WI38 (cell line): Measurements from ENCODE around the gene SZRD1.
A peak's percentile ranks its signal among the peaks of the same experiment; 100 is the strongest.

Experiments used
- H3K4me3 ChIP-seq: 2 replicates; pipeline ENCODE4 v1.5.1; 2011; ENCODE audit warnings: low read depth, mild to moderate bottlenecking, control low read depth, low read length
- CTCF ChIP-seq: IDR thresholded peaks from 2 replicates; pipeline ENCODE4 v1.5.1; 2012; ENCODE audit warnings: low read depth, mild to moderate bottlenecking, control low read depth, low read length

Gene SZRD1

DNA sequence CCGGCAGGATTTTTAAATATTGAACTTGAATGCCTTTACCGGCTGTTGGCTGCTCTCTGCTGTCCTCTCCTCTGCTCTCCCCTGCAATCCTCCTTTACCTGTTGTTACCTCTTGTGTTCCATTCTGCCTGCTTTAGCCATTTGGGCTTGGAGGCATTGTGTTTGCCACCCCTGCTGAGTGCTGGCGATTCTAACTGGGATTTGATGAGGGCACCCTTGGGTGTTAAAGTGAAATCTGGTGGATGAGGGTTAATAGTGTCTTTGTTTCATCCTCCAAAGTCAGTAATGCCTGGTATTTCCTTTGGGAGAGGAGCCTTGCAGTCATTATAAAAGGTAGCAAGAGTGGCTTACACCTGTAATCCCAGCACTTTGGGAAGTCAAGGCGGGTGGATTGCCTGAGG, 9.9 kb downstream of the SZRD1 start:
- no peak for TF ChIP-seq CTCF
- no peak overlapping the region for H3K4me3 ChIP-seq

- TF ChIP-seq CTCF: no peak
- no peak overlapping the region for H3K4me3 ChIP-seq
Observed at GRCh38 chr1:16378443-16378842, 11.4 kb downstream of the SZRD1 start.

GRCh38 chr1:16380868-16381267, 13.8 kb downstream of the SZRD1 start:
- TF ChIP-seq CTCF: no peak
- H3K4me3 ChIP-seq: no peak overlapping the region

GRCh38 chr1:16383888-16384287, 16.8 kb downstream of the SZRD1 start:
- H3K4me3 ChIP-seq: no peak overlapping the region
- TF ChIP-seq CTCF: no peak

- TF ChIP-seq CTCF: no peak
- no peak overlapping the region for H3K4me3 ChIP-seq
Observed at GRCh38 chr1:16385659-16386453, 18.8 kb downstream of the SZRD1 start.

- H3K4me3 ChIP-seq: peak overlapping the region; percentile 63
- no peak for TF ChIP-seq CTCF
Observed at GRCh38 chr1:16386454-16387113, 19.5 kb downstream of the SZRD1 start.
